Measurements from ENCODE around the gene ZFP69.
"Not testable (repeated sequence)": the region's sequence is repeated elsewhere in the genome, so short reads cannot be mapped to it uniquely, and the experiment has no call there.

Gene ZFP69

GRCh38 chr1:40476924-40477677 is at the start of gene ZFP69:
TSS of gene ZFP69 (plus strand) at chr1:40477290. CDS start at chr1:40479362, 2,072 bp downstream.
- peak; percentile 21 to 34 for DNase-seq

DNA sequence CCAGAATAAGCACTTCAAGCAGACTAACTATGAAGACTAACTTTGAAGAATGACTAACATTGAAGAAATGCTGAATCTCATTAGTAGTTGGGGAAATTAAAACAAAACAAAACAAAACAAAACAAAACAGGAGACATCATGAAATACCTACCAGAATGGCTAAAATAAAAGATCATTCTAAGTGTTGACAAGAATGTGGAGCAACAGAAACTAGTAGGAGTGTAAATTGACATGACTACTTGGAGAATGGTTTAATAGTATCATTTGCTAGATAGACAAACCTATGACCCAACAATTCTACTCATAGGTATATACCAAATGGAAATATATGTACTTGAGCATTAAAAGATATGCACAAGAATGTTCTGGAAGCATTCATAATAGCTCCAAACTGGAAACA is 45.7 kb upstream of the ZFP69 start:
- no peak for DNase-seq

DNA sequence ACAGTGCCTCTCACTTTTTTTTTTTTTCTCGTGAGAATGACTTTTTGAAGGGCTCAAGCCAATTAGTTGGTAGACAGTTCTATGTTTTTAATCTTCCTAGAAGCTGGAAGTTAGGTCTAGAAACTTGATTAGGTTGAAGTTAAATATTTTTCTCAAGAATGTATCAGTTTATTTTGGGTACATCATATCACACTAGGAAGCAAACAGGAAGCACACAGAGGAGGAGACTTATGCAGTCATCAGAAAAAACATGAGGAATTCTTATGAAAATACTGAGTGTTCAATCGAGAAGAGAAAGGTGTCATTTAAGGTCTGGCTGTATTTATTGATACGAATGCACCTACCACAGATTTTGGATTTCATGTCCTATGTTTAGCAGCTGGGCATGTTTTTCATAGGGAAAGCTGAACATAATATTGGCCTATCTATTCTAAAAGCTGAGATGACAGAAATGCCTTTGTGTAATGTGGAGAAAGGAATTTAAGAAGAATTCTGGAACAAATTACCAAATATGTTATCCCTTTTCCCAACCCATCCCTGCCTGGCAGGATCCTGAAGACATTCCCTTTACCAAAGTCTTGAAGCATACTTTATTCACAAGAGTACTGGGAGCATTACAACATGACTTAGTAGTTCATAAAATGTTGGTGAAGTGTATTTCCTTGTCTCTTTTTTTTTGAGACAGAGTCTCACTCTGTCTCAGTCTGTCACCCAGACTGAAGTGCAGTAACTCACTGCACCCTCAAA is 44.3 kb upstream of the ZFP69 start:
- DNase-seq, result no peak

DNA sequence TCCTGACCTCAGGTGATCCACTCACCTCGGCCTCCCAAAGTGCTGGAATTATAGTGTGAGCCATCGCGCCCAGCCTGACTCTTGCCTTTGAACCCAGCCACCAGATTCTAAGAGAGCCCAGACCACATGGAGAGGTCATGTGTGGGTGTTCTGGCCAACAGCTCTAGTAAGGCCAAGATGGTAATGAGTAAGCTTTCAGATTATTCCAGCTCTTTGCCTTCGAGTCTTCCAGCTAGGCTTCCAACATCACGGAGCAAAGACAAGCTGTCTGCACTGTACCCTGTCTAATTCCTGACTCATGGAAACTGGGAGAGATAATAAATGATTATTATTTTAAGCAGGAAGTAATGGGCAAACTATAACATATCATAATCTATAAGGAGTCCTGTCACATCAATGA is 41.6 kb upstream of the ZFP69 start:
- DNase-seq, result no peak

- DNase-seq, result no peak
Observed at GRCh38 chr1:40435876-40436275, 41.2 kb upstream of the ZFP69 start.

DNA sequence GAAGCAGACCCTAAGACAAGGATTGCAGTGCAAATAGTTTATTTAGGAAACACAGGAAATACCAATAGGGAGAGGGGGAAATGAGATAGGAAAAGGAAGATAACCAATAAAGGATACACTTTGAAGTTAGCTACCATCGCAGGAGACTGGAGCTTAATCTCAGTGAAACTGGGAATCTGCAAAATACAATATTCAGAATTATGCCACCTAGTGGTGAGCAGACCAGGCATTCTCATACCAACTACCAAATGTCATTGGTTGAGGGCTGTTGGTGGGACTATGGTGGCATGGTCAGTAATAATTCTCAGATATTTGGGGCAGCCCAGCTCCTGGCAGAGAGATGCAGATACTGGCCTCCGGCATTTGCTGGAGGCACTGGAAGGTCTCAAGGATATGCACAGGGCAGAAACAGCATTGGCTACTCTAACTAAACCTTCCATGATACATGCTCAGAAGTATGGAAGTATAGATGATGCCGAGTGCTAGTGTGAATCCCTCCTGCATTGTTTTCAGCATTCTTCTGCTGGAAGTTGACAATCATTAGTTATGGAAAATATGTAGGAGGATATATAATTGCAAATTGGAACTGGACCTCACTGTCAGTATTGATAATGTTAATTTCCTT is 38.6 kb upstream of the ZFP69 start:
- DNase-seq, result no peak

DNA sequence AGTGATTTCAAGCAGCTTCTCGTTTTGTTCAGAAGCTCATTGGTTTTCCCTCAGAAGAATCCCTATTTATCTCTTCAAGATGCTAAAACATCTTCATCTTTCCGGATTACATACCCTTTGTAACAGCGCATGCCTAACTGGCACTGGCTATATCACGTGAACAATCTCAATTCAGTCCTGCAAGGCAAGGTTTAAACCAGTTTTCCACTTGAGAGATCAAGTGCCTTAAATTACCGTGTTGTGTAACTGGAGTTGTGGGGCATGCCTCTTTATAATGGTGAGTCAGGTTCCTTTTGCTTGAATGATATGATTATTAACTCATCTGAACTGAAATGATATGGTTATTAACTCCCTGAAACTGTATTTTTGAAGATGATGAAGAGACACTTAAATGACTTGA is 37.8 kb upstream of the ZFP69 start:
- DNase-seq, result no peak

DNA sequence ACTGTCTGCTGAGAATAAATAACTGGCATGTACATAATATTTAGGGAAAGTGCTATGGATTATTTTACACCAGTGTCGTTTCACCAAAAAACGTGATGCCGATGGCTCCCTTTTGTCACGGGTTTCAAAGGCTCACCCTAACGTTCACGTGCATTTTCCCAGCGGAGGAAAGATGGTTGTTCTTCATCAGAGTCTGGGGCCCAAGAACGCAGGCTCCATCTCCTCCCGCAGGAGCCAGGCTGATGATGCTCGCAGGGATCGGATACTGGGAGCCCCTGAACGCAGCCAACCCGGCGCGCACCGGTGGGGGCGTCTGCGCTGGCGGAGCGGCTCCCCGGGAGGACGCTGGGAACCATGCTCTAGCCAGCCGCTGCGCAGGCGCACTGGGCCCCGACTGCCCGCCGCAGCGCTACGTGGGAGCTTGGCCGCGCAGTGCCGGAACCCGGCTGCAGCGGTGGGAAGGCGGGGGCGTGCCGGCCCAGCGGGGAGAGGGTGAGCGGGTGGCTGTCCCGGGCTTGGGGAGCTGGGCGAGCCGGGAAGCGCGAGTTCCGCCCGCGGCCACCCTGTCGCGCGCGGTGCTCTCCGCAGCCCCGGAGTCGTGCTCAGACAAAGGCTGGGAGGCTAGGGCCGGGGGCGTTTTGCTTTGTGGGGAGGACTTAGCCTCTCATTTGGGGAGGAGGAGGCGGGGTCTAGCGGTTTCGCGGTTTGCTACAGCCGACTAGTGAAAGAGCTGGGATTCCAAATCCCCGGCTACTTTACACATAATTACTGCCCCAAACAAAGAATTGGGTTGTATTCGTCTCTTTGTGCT is 27.2 kb upstream of the ZFP69 start, which contains the start of gene ZFP69B:
ZFP69B (plus strand) TSS at position 793 of the 811 bp plus-strand sequence. CDS start 486 bp downstream, outside the sequence.
- DNase-seq, result peak; percentile 68 to 80

- DNase-seq, result no peak
Observed at GRCh38 chr1:40450495-40451237, 26.4 kb upstream of the ZFP69 start.

DNA sequence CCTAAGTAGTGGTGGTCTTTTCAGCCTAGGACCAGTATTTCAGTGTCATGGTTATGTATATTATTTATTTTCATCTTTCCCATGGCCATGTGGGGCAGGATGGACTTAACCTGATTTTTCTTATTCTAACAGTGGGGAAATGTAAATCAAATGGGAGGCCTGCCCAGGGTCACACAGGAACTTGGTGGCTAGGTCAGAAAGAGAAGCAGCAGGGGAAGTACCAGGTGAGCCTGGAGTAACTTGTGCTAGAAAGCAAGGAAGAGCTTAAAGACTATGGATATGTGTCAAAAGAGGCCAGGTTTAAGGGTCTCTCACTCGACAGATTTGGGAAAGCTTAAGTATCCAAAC is 25.9 kb upstream of the ZFP69 start:
- DNase-seq, result no peak

DNA sequence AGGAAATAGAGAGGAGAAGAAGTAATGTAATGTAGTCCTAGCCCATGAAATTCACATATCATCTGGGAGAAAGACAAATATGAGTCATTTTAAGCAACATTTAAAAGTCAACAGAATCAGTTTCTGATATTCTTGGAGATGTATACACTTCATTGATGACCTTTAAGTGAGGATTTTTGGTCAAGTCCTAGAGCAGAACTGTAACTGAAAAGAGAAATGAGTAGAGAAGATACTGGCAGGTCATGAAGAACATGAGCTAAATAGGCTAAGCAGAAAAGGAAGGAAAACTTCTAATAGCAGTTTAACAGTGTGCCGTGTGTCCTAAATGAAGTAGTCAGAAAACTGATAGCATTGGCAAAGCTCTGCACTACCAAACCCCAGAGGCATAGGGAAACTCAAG is 22.2 kb upstream of the ZFP69 start:
- DNase-seq, result no peak

DNA sequence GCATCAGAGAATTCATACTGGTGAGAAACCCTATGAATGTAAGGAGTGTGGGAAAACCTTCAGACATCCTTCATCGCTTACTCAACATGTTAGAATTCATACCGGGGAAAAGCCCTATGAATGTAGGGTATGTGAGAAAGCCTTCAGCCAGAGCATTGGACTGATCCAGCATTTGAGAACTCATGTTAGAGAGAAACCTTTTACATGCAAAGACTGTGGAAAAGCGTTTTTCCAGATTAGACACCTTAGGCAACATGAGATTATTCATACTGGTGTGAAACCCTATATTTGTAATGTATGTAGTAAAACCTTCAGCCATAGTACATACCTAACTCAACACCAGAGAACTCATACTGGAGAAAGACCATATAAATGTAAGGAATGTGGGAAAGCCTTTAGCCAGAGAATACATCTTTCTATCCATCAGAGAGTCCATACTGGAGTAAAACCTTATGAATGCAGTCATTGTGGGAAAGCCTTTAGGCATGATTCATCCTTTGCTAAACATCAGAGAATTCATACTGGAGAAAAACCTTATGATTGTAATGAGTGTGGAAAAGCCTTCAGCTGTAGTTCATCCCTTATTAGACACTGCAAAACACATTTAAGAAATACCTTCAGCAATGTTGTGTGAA is 14.0 kb upstream of the ZFP69 start:
- no peak for DNase-seq

DNA sequence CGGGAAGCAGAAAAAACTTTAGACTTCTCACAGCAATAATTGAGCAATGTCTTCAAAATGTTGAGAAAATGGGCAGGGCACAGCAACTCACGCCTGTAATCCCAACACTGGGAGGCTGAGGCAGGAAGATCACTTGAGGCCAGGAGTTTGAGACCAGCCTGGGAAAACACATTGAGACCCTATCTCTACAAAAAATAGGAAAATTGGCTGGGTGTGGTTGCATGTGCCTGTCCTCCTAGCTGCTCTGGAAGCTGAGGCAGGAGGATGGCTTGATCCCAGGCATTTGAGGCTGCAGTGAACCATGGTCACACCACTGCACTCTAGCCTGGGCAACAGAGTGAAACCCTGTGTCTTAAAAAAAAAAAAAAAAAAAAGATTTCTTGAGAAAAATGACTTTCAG is 7.8 kb upstream of the ZFP69 start:
- no peak for DNase-seq

GRCh38 chr1:40475268-40475667 is 1.8 kb upstream of the ZFP69 start:
- no peak for DNase-seq

- no peak for DNase-seq
Observed at GRCh38 chr1:40477678-40478053, 576 bp downstream of the ZFP69 start.

DNA sequence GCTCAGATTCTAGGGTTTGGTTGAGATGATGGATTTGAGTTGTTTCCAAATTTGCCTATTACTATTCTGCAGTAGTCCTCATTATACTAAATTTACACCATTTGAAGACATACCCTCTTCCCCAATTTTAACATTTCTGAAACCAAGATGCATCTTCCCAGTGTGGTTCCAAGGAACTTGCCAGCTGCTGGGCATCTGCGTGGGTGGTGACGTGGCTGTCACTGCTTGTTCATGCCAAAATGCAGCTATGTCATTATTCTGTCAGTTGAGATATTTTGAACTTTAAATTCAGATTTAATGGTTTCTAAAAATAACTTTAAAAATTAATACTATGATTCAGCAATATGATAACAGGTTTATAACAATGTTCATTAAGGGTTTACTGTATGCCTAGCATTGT is 1.2 kb downstream of the ZFP69 start:
- no peak for DNase-seq

DNA sequence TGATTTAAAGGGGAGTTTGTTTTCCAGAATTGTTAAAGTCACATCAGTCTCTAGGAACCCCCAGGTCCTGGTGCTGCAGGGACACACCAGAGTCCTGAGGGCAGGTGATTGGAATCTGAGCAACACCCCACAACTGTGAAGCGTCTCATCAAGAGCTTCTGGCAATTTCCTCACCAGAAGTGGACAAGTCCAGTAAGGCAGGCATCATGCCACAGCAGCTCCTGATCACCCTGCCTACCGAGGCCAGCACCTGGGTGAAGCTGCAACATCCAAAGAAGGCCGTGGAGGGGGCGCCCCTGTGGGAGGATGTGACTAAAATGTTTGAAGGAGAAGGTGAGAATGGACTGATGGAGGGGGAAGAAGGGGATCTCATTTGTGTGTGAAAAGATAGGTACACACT is 2.1 kb downstream of the ZFP69 start:
- no peak for DNase-seq

DNA sequence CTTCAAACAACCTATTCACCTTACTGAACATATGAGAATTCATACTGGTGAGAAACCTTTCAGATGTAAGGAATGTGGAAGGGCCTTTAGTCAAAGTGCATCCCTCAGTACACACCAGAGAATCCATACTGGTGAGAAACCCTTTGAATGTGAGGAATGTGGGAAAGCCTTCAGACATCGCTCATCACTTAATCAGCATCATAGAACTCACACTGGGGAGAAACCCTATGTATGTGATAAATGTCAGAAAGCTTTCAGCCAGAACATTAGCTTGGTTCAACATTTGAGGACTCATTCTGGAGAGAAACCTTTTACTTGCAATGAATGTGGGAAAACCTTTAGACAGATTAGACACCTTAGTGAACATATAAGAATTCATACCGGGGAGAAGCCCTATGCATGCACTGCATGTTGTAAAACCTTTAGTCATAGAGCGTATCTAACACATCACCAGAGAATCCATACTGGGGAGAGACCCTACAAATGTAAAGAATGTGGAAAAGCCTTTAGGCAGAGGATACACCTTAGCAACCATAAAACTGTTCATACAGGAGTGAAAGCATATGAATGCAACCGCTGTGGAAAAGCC is 18.3 kb downstream of the ZFP69 start:
- no peak for DNase-seq

- not testable (repeated sequence) for DNase-seq
Observed at GRCh38 chr1:40502651-40503050, 25.6 kb downstream of the ZFP69 start.

- DNase-seq, result no peak
Observed at GRCh38 chr1:40507973-40508372, 30.9 kb downstream of the ZFP69 start.
